Upper lobe of right lung (tissue), 1 donor: Measurements from ENCODE around the gene CCDC112. TPM values are rescaled to one million over a fixed set of nuclear protein-coding genes. Genes with fewer than 3 reads are reported as not detected.

Experiments used
- ATAC-seq: fragments of 200-7000 bp; cut with Tn5 transposase; one replicate; pipeline ENCODE4 v1.9.1; 2020; ENCODE audit warnings: mild to moderate bottlenecking, moderate library complexity
- DNase-seq: peaks from one replicate; pipeline ENCODE4 v3.0.0-alpha.2; 2020
- H3K27ac ChIP-seq: fragments of 200-600 bp; one replicate; pipeline ENCODE4 v1.8.0; 2022
- H3K27me3 ChIP-seq: fragments of 200-600 bp; one replicate; pipeline ENCODE4 v1.8.0; 2022; ENCODE audit warnings: mild to moderate bottlenecking
- H3K36me3 ChIP-seq: fragments of 200-600 bp; one replicate; pipeline ENCODE4 v1.8.0; 2022
- H3K4me1 ChIP-seq: fragments of 200-600 bp; one replicate; pipeline ENCODE4 v1.8.0; 2022
- H3K4me3 ChIP-seq: fragments of 200-600 bp; one replicate; pipeline ENCODE4 v1.8.0; 2022; ENCODE audit warnings: mild to moderate bottlenecking
- H3K9me3 ChIP-seq: fragments of 200-600 bp; one replicate; pipeline ENCODE4 v1.8.0; 2022
- CTCF ChIP-seq: fragments of 200-600 bp; IDR thresholded peaks from one replicate; pipeline ENCODE4 v1.8.0; 2022; ENCODE audit warnings: antibody characterized with exemption
- intact Hi-C: fragments of 100-400 bp; cut with DNase I; formaldehyde crosslinking; loops from one replicate; pipeline ENCODE4 v1.11.0; 2022
- total RNA-seq: library from RNA; stranded (reverse); fragmentation: NEBNext Ultra II Directional; extraction: Animal tissue kit (Norgen Biotek cat#: 25700); gene quantifications from one replicate; pipeline ENCODE4 v1.2.1, GENCODE V29; 2021
- donor health status: DM: no; HTN: yes; CAD: no; lungs with severe emphysema.

The CCDC112 gene
- total RNA-seq, 1 donor from 2014 or later: 6.6 TPM

- Histone ChIP-seq H3K27me3 (no peaks in the 10 kb centered on the region), H3K36me3 (peaks cover 13% of the 10 kb centered on the region), H3K4me1 (no peaks in the 10 kb centered on the region), H3K9me3 (no peaks in the 10 kb centered on the region), H3K4me3 (no peak overlapping the region), H3K27ac (no peak overlapping the region)
- DNase-seq (no peak), ATAC-seq (no peak)
- TF ChIP-seq CTCF: no peak
- intact Hi-C loops: no loop called here
Observed at GRCh38 chr5:115271295-115272050, 25.0 kb downstream of the CCDC112 start.

- DNase-seq: no peak
- H3K4me1 ChIP-seq: peaks cover 5% of the 10 kb centered on the region
- TF ChIP-seq CTCF: no peak
- peaks cover 13% of the 10 kb centered on the region for H3K36me3 ChIP-seq
- no peaks in the 10 kb centered on the region for H3K9me3 ChIP-seq
- no peak overlapping the region for H3K27ac ChIP-seq
- no peak overlapping the region for H3K4me3 ChIP-seq
- no peak for ATAC-seq
- no peaks in the 10 kb centered on the region for H3K27me3 ChIP-seq
- intact Hi-C loops: no loop called here
Observed at GRCh38 chr5:115267617-115268016, 28.8 kb downstream of the CCDC112 start.

GRCh38 chr5:115265220-115265619 is 31.2 kb downstream of the CCDC112 start:
- intact Hi-C loops: no loop called here
- no peak for DNase-seq
- H3K36me3 ChIP-seq: peaks cover 13% of the 10 kb centered on the region

GRCh38 chr5:115264786-115265185 is 31.7 kb downstream of the CCDC112 start:
- intact Hi-C loops: no loop called here
- H3K4me3 ChIP-seq: no peak overlapping the region
- H3K4me1 ChIP-seq: peaks cover 26% of the 10 kb centered on the region
- H3K27me3 ChIP-seq: no peaks in the 10 kb centered on the region
- no peak overlapping the region for H3K27ac ChIP-seq
- no peaks in the 10 kb centered on the region for H3K9me3 ChIP-seq
- peaks cover 13% of the 10 kb centered on the region for H3K36me3 ChIP-seq
- DNase-seq (no peak), ATAC-seq (no peak)
- TF ChIP-seq CTCF: no peak

More at GRCh38 chr5:115265220-115265619, 31.2 kb downstream of the CCDC112 start:
- no peak overlapping the region for H3K4me3 ChIP-seq
- no peak for ATAC-seq
- no peak overlapping the region for H3K27ac ChIP-seq
- no peaks in the 10 kb centered on the region for H3K9me3 ChIP-seq
- no peak for TF ChIP-seq CTCF
- no peaks in the 10 kb centered on the region for H3K27me3 ChIP-seq
- H3K4me1 ChIP-seq: peaks cover 22% of the 10 kb centered on the region

- intact Hi-C loops: no loop called here
- peaks cover 7% of the 10 kb centered on the region for H3K36me3 ChIP-seq
- peak overlapping the region; percentile 93 for H3K27ac ChIP-seq
- TF ChIP-seq CTCF: no peak
- H3K4me3 ChIP-seq: peak overlapping the region; percentile 86
- H3K9me3 ChIP-seq: no peaks in the 10 kb centered on the region
- H3K27me3 ChIP-seq: no peaks in the 10 kb centered on the region
- ATAC-seq: no peak
- no peak for DNase-seq
- H3K4me1 ChIP-seq: peaks cover 26% of the 10 kb centered on the region
Observed at GRCh38 chr5:115263078-115263380, 33.4 kb downstream of the CCDC112 start.
